Mucosa of descending colon (tissue), 3 donors: ENCODE data around the gene TAS2R39. TPM values are rescaled to one million over a fixed set of nuclear protein-coding genes. Genes with fewer than 3 reads are reported as not detected.

Experiments used
- ATAC-seq: fragments of 200-7000 bp; cut with Tn5 transposase; one replicate; pipeline ENCODE4 v1.9.1; 2020; ENCODE audit warnings: mild to moderate bottlenecking, moderate library complexity
- DNase-seq, 3 donors: peaks; one replicate each; pipeline ENCODE4 v3.0.0-alpha.2; 2020
- H3K36me3 ChIP-seq: fragments of 200-600 bp; one replicate; pipeline ENCODE4 v1.8.0; 2021; ENCODE audit warnings: low read depth, mild to moderate bottlenecking
- H3K4me1 ChIP-seq: fragments of 200-600 bp; one replicate; pipeline ENCODE4 v1.8.0; 2021; ENCODE audit warnings: low read depth, mild to moderate bottlenecking
- H3K4me3 ChIP-seq: fragments of 200-600 bp; one replicate; pipeline ENCODE4 v1.8.0; 2021; ENCODE audit warnings: mild to moderate bottlenecking
- H3K9me3 ChIP-seq: fragments of 200-600 bp; one replicate; pipeline ENCODE4 v1.8.0; 2021; ENCODE audit warnings: mild to moderate bottlenecking
- CTCF ChIP-seq: fragments of 200-600 bp; IDR thresholded peaks from one replicate; pipeline ENCODE4 v1.8.0; 2022; ENCODE audit warnings: antibody characterized with exemption, mild to moderate bottlenecking
- intact Hi-C, 2 donors: fragments of 100-400 bp; cut with DNase I in 1 of 2; cut with micrococcal nuclease in 1 of 2; formaldehyde crosslinking; loops; one replicate each; pipeline versions ENCODE4 v1.11.0 to v1.11.1; 2022; cut with DNase I, micrococcal nuclease
- total RNA-seq, 3 donors: library from RNA; stranded (reverse); fragmentation: NEBNext Ultra II Directional in 2 of 3; extraction: Animal tissue kit (Norgen Biotek cat#: 25700) in 2 of 3; gene quantifications; one replicate each; pipeline versions ENCODE4 v1.2.1 to v1.2.4, GENCODE V29; 2021 to 2023
- donor health status: DM: no; HTN: no; CAD: no; lungs with moderate emphysema.
- donor health status: DM: no; HTN: no; CAD: no.
- donor health status: DM: no; HTN: yes; CAD: no.

The TAS2R39 gene
- total RNA-seq, 3 donors from 2014 or later: not detected

DNA sequence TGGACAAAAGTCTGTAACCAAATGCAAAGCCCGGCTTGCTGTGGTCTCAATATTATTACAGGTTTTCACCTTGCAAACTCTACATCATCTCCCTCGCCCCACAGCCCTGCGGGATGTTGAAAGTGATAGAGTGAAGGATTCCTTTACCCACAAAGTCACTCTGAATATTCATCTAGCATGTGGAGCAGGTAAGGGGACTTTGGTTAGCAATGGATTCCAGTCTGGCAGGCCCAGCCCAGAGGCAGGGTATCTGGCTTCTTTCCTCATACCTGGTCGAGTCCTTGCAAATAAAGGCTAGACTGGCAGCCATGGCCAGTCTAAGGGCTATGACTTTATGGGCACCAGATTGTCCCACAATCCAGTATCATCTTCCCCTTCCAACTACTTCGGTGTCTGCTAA, 41.8 kb downstream of the TAS2R39 start:
- Histone ChIP-seq H3K9me3 (no peaks in the 10 kb centered on the region), H3K36me3 (no peaks in the 10 kb centered on the region), H3K4me3 (no peak overlapping the region), H3K4me1 (no peaks in the 10 kb centered on the region)
- intact Hi-C loops: no loop called here
- ATAC-seq: no peak
- TF ChIP-seq CTCF: no peak
- DNase-seq: no peak

DNA sequence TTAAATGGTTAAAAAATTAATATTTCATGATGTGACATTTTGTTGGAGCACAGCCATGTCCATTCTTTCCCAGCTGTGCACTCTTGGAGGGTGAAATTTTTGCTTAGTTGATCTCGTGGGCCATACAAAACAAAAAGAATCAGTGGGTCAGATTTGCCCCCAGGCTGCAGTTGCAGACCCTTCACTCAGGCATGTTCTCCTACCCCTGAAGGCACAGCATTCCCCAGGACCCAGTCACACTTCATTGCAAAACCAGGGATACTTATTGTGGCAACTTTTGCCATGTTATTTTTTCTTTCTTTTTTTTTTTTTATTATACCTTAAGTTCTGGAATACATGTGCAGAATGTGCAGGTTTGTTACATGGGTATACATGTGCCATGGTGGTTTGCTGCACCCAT, 44.6 kb downstream of the TAS2R39 start:
- no peaks in the 10 kb centered on the region for H3K9me3 ChIP-seq
- TF ChIP-seq CTCF: no peak
- DNase-seq (no peak), ATAC-seq (no peak)
- H3K36me3 ChIP-seq: no peaks in the 10 kb centered on the region
- intact Hi-C loops: no loop called here
- H3K4me1 ChIP-seq: no peaks in the 10 kb centered on the region
- H3K4me3 ChIP-seq: no peak overlapping the region

DNA sequence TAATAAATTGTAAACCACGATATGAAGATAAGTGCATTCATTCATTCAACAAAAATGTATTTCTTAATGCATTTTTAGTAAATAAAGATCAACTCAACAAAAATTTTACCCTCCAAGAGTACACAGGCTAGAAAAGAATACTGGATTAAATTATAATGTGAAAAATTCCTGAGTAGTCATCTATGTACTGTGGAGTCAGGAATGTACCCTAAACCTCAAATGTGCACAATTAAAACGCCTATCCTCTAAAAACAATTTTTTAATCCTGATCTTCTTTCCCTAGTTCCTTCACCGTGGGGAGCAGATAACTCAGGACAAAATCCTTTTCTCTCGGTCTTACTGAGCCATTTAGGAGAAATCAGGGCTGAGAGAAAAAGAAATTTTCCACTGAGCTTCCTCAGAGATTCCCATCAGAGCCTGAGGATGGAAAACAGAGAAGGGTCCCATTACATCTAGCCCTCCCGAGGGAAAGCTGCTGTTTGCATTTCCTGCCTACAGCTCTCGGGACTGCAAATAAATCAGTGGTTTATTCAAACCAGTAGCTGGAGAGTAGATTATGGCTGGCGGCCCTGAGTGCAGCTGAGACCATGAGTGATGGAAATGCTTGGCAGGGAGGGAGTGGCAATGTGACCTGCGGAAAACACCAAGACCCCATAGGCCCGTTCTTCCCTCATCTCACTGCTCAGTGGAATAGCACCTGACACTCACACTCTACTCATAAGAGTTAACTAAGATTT, 46.0 kb downstream of the TAS2R39 start:
- TF ChIP-seq CTCF: no peak
- intact Hi-C loops: no loop called here
- Histone ChIP-seq H3K4me1 (no peaks in the 10 kb centered on the region), H3K9me3 (no peaks in the 10 kb centered on the region), H3K36me3 (no peaks in the 10 kb centered on the region), H3K4me3 (no peak overlapping the region)
- ATAC-seq (no peak), DNase-seq (no peak)

DNA sequence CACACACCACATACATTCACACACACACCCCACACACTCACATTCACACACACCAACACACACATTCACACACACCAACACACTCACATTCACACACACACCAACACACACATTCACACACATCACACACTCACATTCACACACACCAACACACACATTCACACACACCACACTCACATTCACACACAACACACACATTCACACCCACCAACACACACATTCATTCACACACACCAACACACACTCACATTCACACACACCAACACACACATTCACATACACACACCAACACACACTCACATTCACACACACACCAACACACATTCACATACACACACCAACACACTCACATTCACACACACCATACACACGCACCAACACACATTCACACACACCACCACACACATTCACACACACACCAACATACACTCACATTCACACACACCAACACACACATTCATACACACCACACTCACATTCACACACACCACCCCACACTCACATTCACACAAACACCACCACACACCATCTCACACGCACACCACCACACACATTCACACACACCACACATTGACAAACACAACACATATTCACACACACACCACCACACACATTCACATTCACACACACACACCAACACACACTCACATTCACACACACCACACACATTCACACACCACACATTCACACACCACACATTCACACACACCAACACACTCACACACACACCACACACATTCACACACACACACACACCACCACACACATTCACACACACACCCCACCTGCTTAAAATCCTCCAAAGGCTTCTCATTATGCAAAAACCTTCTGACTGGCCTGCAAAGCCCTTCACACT, 47.6 kb downstream of the TAS2R39 start:
- ATAC-seq: no peak
- no peaks in the 10 kb centered on the region for H3K4me1 ChIP-seq
- intact Hi-C loops: no loop called here
- H3K36me3 ChIP-seq: no peaks in the 10 kb centered on the region
- peaks cover 4% of the 10 kb centered on the region for H3K9me3 ChIP-seq
- DNase-seq: no peak
- TF ChIP-seq CTCF: no peak
- no peak overlapping the region for H3K4me3 ChIP-seq

Other genes with a start within 250 kb of the TAS2R39 start
- gene TRPV5, start 249.7 kb upstream of the TAS2R39 start, total RNA-seq: not detected
- gene LLCFC1, start 243.9 kb upstream of the TAS2R39 start, total RNA-seq: not detected
- under 1 TPM in 1 of 3 donors, not detected in 2; 0.55 TPM for gene KEL, start 221.1 kb upstream of the TAS2R39 start, total RNA-seq
- gene OR9A2, start 156.3 kb upstream of the TAS2R39 start, total RNA-seq: not detected
- not detected for gene OR6V1, start 131.1 kb upstream of the TAS2R39 start, total RNA-seq
- not detected for gene PIP, start 51.3 kb upstream of the TAS2R39 start, total RNA-seq
- not detected for gene TAS2R40, start 38.6 kb downstream of the TAS2R39 start, total RNA-seq
- 100 to 1,000 TPM; 193 to 363 (median 355) TPM for gene GSTK1, start 80.0 kb downstream of the TAS2R39 start, total RNA-seq
- gene TMEM139, start 101.5 kb downstream of the TAS2R39 start, total RNA-seq: 10 to 100 TPM; 16.2 to 49.4 (median 46.6) TPM
- gene CASP2, start 104.9 kb downstream of the TAS2R39 start, total RNA-seq: 10 to 100 TPM; 26.1 to 39.5 (median 33.4) TPM
- gene CLCN1, start 132.7 kb downstream of the TAS2R39 start, total RNA-seq: not detected
- 1 to 10 TPM in 2 of 3 donors, under 1 TPM in 1; 0.43 to 6.2 (median 1.6) TPM for gene FAM131B, start 179.3 kb downstream of the TAS2R39 start, total RNA-seq
- 100 to 1,000 TPM in 2 of 3 donors, 10 to 100 TPM in 1; 49.0 to 203 (median 109) TPM for gene ZYX, start 197.9 kb downstream of the TAS2R39 start, total RNA-seq
- gene EPHA1, start 225.4 kb downstream of the TAS2R39 start, total RNA-seq: 10 to 100 TPM in 2 of 3 donors, 1 to 10 TPM in 1; 9.1 to 19.6 (median 18.9) TPM